Activated CD4-positive, alpha-beta T cell treated with anti-CD3 and anti-CD28 coated beads for 24 hours (primary cell): ENCODE measurements around the gene TMEM135.

ENCODE experiments used
- DNase-seq, 2 donors: peaks; one replicate each; pipeline ENCODE4 v3.0.0-alpha.2; 2020; ENCODE audit warnings: low read depth in 2 of 2

TMEM135 gene

GRCh38 chr11:87353771-87354345 is 316.1 kb downstream of the TMEM135 start:
- DNase-seq, result no peak

- no peak for DNase-seq
These were observed 317.9 kb downstream of the TMEM135 start for GRCh38 chr11:87355596-87355995.

DNA sequence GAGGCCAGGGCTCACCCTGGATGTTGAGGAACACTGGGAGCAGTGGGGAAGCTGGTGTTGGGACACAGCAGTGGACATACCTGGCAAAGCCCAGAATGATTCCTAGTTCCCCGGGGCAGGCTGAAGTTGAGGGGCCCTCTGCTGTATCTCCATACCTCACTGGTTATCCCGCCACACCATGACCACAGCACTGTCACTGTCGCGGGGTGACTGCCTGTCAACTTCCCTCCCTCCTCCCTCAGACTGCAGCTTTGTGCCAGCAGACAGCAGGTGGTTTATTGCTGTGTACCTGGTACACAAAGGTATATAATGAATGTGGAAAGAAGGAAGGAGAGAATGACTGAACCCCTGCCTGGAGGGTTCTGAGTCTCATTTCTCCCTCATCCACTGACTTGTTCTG is 318.7 kb downstream of the TMEM135 start:
- DNase-seq, result no peak

- DNase-seq, result no peak
These were observed 320.7 kb downstream of the TMEM135 start for GRCh38 chr11:87358461-87358860.

DNA sequence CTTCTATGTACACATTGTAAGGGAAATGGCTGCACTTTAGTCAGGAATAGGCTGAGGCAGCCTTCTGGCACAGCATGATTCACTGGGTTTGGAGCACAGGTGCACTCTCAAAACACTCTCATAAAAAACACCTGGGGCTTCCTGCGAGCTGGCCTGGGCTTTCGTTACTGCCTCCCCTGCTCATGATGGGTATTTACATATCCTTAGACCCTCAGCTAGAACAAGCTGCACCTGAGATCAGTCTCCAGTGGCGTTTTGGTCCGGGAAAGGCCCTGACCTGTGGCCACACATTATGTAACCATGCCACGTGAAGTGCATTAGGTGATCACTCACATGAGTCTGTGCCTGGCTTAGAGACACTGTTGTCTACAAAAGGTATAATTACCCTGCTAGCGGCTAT is 321.7 kb downstream of the TMEM135 start:
- no peak for DNase-seq

DNA sequence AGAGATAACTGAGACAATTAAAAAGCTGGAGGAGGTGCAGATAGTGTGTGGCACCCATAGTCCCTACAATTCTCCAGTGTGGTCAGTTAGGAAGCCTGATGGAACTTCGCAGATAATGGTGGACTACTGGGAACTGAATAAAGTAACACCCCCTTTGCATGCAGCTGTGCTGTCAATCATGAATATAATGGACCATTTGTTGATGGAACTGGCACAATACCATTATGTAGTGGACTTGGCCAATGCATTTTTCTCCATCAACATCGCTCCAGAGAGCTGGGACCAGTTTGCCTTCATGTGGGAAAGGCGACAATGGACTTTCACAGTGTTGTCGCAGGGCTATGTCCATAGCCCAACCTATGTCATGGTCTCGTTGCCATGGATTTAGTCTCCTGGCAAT is 324.2 kb downstream of the TMEM135 start:
- no peak for DNase-seq

DNA sequence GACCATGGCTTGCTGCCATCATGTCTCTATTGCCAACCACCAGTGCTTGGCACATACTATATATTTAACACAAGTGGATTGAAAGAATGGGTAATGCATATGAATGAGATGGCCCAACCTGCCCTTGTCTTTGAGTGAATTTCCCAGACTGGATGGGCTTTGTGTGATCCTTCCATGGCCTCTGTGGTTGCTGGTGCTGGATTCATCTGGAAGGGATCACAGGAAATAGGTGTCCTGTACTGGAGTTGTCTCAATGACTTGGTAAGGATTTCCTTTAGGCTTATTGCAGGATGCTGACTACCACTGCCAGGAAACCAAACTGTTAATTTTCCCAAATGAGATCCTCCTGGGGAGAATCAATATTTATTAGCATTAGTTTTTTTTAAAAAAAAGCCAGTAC is 328.6 kb downstream of the TMEM135 start:
- no peak for DNase-seq

GRCh38 chr11:87366763-87367405 is 329.1 kb downstream of the TMEM135 start:
- no peak for DNase-seq

GRCh38 chr11:87368151-87368550 is 330.4 kb downstream of the TMEM135 start:
- DNase-seq, result no peak

DNA sequence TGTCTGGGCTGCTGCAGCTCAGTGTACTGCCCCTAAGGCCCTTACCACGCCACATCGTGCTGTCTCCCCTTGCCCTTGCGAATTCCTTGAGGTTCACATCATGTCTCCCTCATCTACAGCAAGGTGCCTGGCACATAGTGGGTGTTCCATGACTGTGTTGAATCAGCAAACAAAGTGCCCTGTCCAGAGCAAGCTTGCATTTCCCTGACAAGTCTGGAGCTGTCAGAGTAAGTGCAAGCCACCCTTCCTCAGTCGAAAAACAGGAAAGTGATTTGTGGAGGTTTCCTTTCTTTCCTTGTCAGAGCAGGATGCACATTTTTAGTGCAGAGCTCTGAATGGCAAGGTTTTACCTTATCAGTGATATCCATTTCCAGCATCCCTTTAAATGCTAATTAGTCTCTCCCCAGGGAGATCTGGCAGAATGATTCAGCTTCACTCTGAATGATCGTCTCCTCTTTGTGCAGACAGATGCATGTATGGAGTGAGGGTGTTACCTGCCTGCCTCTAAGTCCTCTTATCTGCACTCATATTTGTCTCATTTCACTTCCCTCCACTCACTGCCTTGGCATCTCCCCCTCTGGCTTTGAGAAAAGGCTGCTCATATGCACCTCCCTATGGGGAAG is 331.2 kb downstream of the TMEM135 start:
- no peak for DNase-seq

DNA sequence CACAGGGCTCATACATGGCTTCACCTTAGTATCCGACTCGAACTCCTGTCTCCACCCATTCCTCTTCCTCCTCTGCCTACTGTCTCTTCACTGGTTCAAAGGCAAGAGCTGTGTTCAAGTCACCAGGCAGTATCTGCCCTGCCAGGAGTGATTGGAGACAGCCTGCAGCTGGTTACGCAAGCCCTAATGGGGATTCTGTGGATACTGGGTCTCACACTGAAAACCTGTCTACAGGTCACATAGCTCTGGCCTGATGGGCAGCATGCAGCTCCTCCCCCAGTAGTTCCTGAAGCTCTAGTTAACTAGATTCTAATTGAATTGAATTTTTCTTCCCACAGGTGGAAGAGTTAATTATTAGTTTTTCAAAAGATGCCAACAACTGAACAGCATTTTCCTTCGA is 332.2 kb downstream of the TMEM135 start:
- no peak for DNase-seq

- DNase-seq, result no peak
These were observed 334.3 kb downstream of the TMEM135 start for GRCh38 chr11:87372065-87372464.
